ENCODE results near the gene TMEM205. TPM values are rescaled to one million over a fixed set of nuclear protein-coding genes. Genes with fewer than 3 reads are reported as not detected.
A peak's percentile ranks its signal among the peaks of the same experiment; 100 is the strongest.
"Not testable (repeated sequence)": the region's sequence is repeated elsewhere in the genome, so short reads cannot be mapped to it uniquely, and the experiment has no call there.

Gene TMEM205
- total RNA-seq, 5 donors from 2014 or later (not counting 1 experiment from before 2014, with no cell fraction given), result 15.6 to 32.9 (median 27.0) TPM

- no peaks in the 10 kb centered on the region for H3K36me3 Mint-ChIP-seq
- H3K4me3 Mint-ChIP-seq, result peak overlapping the region in 1 of 3 donors; percentile 86
- CTCF ChIA-PET, result interaction anchor here (0.5 to 1.4 kb wide), 4 partner anchors 9 to 162 kb away, joined by 3 to 8 read pairs (median 4); partner anchors contain the start of gene SWSAP1 (in 1 of the 2)
- H3K9me3 Mint-ChIP-seq, result no peaks in the 10 kb centered on the region
- Histone ChIP-seq H3K9me3 (no peaks in the 10 kb centered on the region), H3K36me3 (ENCODE audit: control insufficient read depth in 2 of 2, extremely low read depth in 1 of 2, insufficient read depth in 1 of 2, low read length in 1 of 2) (no peaks in the 10 kb centered on the region), H3K27me3 (replicated peaks in 1 of 2; ENCODE audit: control insufficient read depth in 2 of 2, extremely low read depth in 1 of 2, insufficient read depth in 2 of 2, low read length in 1 of 2) (peaks cover 0 to 42% of the 10 kb centered on the region in 2 experiments), H3K27ac (ENCODE audit: low read length) (no peak overlapping the region), H3K4me1 (ENCODE audit: control insufficient read depth in 1 of 2, extremely low read depth in 1 of 2, insufficient read depth in 2 of 2, low read length in 2 of 2) (peaks cover 3 to 58% of the 10 kb centered on the region in 2 experiments), H3K4me3 (ENCODE audit: control insufficient read depth in 1 of 2, extremely low read depth in 1 of 2, low read length in 1 of 2) (no peak overlapping the region)
- H3K27me3 Mint-ChIP-seq, result peaks cover 0 to 17% of the 10 kb centered on the region in 2 donors
- peaks cover 36 to 43% (median 38%) of the 10 kb centered on the region in 3 donors for H3K4me1 Mint-ChIP-seq
- 8% methylated on average over 8 of the region's 9 CpGs for WGBS (ENCODE audit: insufficient coverage)
- ATAC-seq (replicated peaks in 1 of 4), result no peak
- DNase-seq, result no peak
- POLR2A ChIA-PET, result no interaction called here
- H3K27ac Mint-ChIP-seq, result no peak overlapping the region
Measured at GRCh38 chr19:11383706-11384048, 37.6 kb upstream of the TMEM205 start.

- Mint-ChIP-seq H3K4me1 (peaks cover 36 to 47% (median 42%) of the 10 kb centered on the region in 3 donors), H3K36me3 (no peaks in the 10 kb centered on the region), H3K27ac (no peak overlapping the region), H3K9me3 (no peaks in the 10 kb centered on the region), H3K27me3 (peaks cover 0 to 17% of the 10 kb centered on the region in 2 donors), H3K4me3 (peak overlapping the region; percentile 47 to 86 (median 51))
- POLR2A ChIA-PET, result interaction anchor here in 1 of 2 donors (0.7 kb wide), 1 partner anchor 45 kb away, joined by 11 read pairs; no protein-coding TSS in a partner anchor
- H3K27me3 ChIP-seq (replicated peaks in 1 of 2; ENCODE audit: control insufficient read depth in 2 of 2, extremely low read depth in 1 of 2, insufficient read depth in 2 of 2, low read length in 1 of 2), result peaks cover 0 to 38% of the 10 kb centered on the region in 2 experiments
- peaks cover 3 to 61% of the 10 kb centered on the region in 2 experiments for H3K4me1 ChIP-seq (ENCODE audit: control insufficient read depth in 1 of 2, extremely low read depth in 1 of 2, insufficient read depth in 2 of 2, low read length in 2 of 2)
- no peaks in the 10 kb centered on the region for H3K9me3 ChIP-seq
- 1% methylated on average over 41 of the region's 65 CpGs for WGBS (ENCODE audit: insufficient coverage)
- ATAC-seq (replicated peaks in 1 of 4), result no peak
- H3K36me3 ChIP-seq (ENCODE audit: control insufficient read depth in 2 of 2, extremely low read depth in 1 of 2, insufficient read depth in 1 of 2, low read length in 1 of 2), result peaks cover 0 to 4% of the 10 kb centered on the region in 2 donors
- H3K4me3 ChIP-seq (ENCODE audit: control insufficient read depth in 1 of 2, extremely low read depth in 1 of 2, low read length in 1 of 2), result peak overlapping the region; percentile 32 to 38
- peak in 17 of 35 experiments; percentile 3 to 58 (median 25) for DNase-seq
- no peak overlapping the region for H3K27ac ChIP-seq (ENCODE audit: low read length)
- CTCF ChIA-PET, result interaction anchor here (0.6 to 1.4 kb wide), 8 partner anchors 8 to 1098 kb away, joined by 3 to 8 read pairs (median 4); partner anchors contain the start of genes SWSAP1 (in 1 of the 2) and TMEM205 (in 1 of the 2)
Measured at GRCh38 chr19:11382898-11383705, 37.0 kb upstream of the TMEM205 start.

DNA sequence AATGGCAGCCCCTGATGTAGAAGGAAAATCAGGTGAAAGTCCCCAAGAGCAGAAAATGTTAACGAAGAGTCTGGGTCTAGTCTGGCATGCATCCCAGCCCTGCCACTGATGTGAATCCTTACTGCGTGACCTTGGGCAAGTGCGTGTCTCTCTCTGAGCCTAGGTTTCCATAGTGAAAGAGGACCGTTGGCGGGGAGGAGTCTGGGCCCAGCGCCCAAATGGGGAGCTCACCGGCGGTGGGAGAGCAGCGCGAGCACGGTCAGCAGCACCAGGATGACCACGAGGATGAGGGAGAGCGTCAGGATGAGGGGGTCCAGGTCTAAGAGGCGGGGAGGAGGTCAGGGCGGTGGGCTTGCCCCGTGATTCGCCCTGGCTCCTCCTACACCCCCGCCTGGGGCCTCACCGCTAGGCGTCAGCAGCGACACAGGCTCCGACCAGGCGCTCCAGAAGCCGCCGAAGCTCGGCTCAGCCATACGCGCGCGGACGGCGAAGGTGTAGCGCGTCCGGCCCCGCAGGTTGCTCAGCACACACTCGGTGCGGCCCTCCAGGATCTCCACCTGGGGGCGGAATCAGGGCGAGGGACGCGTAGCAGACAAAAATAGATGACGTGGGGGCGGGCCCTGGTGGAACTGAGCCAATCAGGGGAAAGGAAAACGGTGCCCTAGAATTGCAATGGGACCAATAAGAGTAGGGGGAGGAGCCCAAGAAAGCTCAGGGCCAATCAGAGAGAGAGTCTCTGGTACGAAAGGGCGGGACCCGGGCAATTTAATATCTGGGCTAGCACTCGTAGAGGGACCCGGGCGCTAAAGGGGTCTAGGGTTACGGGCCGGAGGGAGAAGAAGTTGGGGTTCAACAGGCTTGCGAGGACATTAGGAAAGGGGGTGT, 34.8 kb upstream of the TMEM205 start:
- peaks cover 45 to 56% (median 51%) of the 10 kb centered on the region in 3 donors for H3K4me1 Mint-ChIP-seq
- H3K4me3 ChIP-seq (ENCODE audit: control insufficient read depth in 1 of 2, extremely low read depth in 1 of 2, low read length in 1 of 2), result peak overlapping the region; percentile 49 to 62
- ChIA-PET CTCF (interaction anchor here (0.5 to 2.4 kb wide), 18 partner anchors 9 to 1546 kb away, joined by 3 to 26 read pairs (median 3); partner anchors contain the start of genes CCDC159 (in 1 of the 2), ECSIT (in 1 of the 2), ELOF1 (in 1 of the 2) and ODAD3 (in 1 of the 2)), POLR2A (interaction anchor here (0.5 to 1.0 kb wide), 6 partner anchors 12 to 648 kb away, joined by 3 to 10 read pairs (median 4); partner anchors contain the start of genes CCDC159 (in 1 of the 2), ODAD3 (in 1 of the 2), PRKCSH (in 1 of the 2) and TMEM205 (in 1 of the 2))
- peak overlapping the region; percentile 86 to 92 (median 90) for H3K4me3 Mint-ChIP-seq
- H3K9me3 ChIP-seq, result no peaks in the 10 kb centered on the region
- WGBS (ENCODE audit: insufficient coverage), result 1% methylated on average over 54 of the region's 54 CpGs
- peak overlapping the region; percentile 91 for H3K27ac ChIP-seq (ENCODE audit: low read length)
- peaks cover 5% of the 10 kb centered on the region for H3K36me3 Mint-ChIP-seq
- peaks cover 0 to 14% of the 10 kb centered on the region in 2 donors for H3K36me3 ChIP-seq (ENCODE audit: control insufficient read depth in 2 of 2, extremely low read depth in 1 of 2, insufficient read depth in 1 of 2, low read length in 1 of 2)
- DNase-seq (peak; percentile 94 to 99 (median 98)), ATAC-seq (replicated peaks in 1 of 4) (peak; percentile 86 to 91 (median 90))
- H3K27ac Mint-ChIP-seq, result peak overlapping the region; percentile 98
- H3K9me3 Mint-ChIP-seq, result no peaks in the 10 kb centered on the region
- peaks cover 0 to 17% of the 10 kb centered on the region in 2 donors for H3K27me3 Mint-ChIP-seq
- peaks cover 0 to 35% of the 10 kb centered on the region in 2 experiments for H3K27me3 ChIP-seq (replicated peaks in 1 of 2; ENCODE audit: control insufficient read depth in 2 of 2, extremely low read depth in 1 of 2, insufficient read depth in 2 of 2, low read length in 1 of 2)
- peaks cover 7 to 65% of the 10 kb centered on the region in 2 experiments for H3K4me1 ChIP-seq (ENCODE audit: control insufficient read depth in 1 of 2, extremely low read depth in 1 of 2, insufficient read depth in 2 of 2, low read length in 2 of 2)

GRCh38 chr19:11379857-11380350, 33.8 kb upstream of the TMEM205 start:
- POLR2A ChIA-PET, result interaction anchor here in 1 of 2 donors (0.5 kb wide), 1 partner anchor 35 kb away, joined by 9 read pairs; no protein-coding TSS in a partner anchor
- H3K36me3 ChIP-seq (ENCODE audit: control insufficient read depth in 2 of 2, extremely low read depth in 1 of 2, insufficient read depth in 1 of 2, low read length in 1 of 2), result peaks cover 0 to 14% of the 10 kb centered on the region in 2 donors
- no peak overlapping the region for H3K4me3 ChIP-seq (ENCODE audit: control insufficient read depth in 1 of 2, extremely low read depth in 1 of 2, low read length in 1 of 2)
- no peak for ATAC-seq (replicated peaks in 1 of 4)
- H3K4me1 Mint-ChIP-seq, result peaks cover 51 to 62% (median 56%) of the 10 kb centered on the region in 3 donors
- H3K27ac Mint-ChIP-seq, result peak overlapping the region; percentile 98
- peaks cover 10 to 75% of the 10 kb centered on the region in 2 experiments for H3K4me1 ChIP-seq (ENCODE audit: control insufficient read depth in 1 of 2, extremely low read depth in 1 of 2, insufficient read depth in 2 of 2, low read length in 2 of 2)
- peak overlapping the region; percentile 91 for H3K27ac ChIP-seq (ENCODE audit: low read length)
- peaks cover 0 to 17% of the 10 kb centered on the region in 2 donors for H3K27me3 Mint-ChIP-seq
- no peak for DNase-seq
- CTCF ChIA-PET, result interaction anchor here (0.7 to 2.4 kb wide), 3 partner anchors 27 to 103 kb away, joined by 3 to 26 read pairs (median 14); no protein-coding TSS in a partner anchor
- H3K36me3 Mint-ChIP-seq, result peaks cover 5% of the 10 kb centered on the region
- 95% methylated on average over 6 of the region's 7 CpGs for WGBS (ENCODE audit: insufficient coverage)
- peak overlapping the region; percentile 86 to 92 (median 90) for H3K4me3 Mint-ChIP-seq
- no peaks in the 10 kb centered on the region for H3K9me3 ChIP-seq
- H3K9me3 Mint-ChIP-seq, result no peaks in the 10 kb centered on the region
- peaks cover 0 to 33% of the 10 kb centered on the region in 2 experiments for H3K27me3 ChIP-seq (replicated peaks in 1 of 2; ENCODE audit: control insufficient read depth in 2 of 2, extremely low read depth in 1 of 2, insufficient read depth in 2 of 2, low read length in 1 of 2)

- H3K27ac Mint-ChIP-seq; H3K27ac ChIP-seq (ENCODE audit: low read length); ATAC-seq (replicated peaks in 1 of 4); DNase-seq; CTCF ChIA-PET; H3K9me3 ChIP-seq; H3K36me3 Mint-ChIP-seq; POLR2A ChIA-PET; H3K4me3 ChIP-seq (ENCODE audit: control insufficient read depth in 1 of 2, extremely low read depth in 1 of 2, low read length in 1 of 2); H3K9me3 Mint-ChIP-seq: not testable (repeated sequence)
- Histone ChIP-seq H3K36me3 (ENCODE audit: control insufficient read depth in 2 of 2, extremely low read depth in 1 of 2, insufficient read depth in 1 of 2, low read length in 1 of 2) (peaks cover 0 to 14% of the 10 kb centered on the region in 2 donors), H3K27me3 (replicated peaks in 1 of 2; ENCODE audit: control insufficient read depth in 2 of 2, extremely low read depth in 1 of 2, insufficient read depth in 2 of 2, low read length in 1 of 2) (peaks cover 0 to 31% of the 10 kb centered on the region in 2 experiments), H3K4me1 (ENCODE audit: control insufficient read depth in 1 of 2, extremely low read depth in 1 of 2, insufficient read depth in 2 of 2, low read length in 2 of 2) (peaks cover 10 to 75% of the 10 kb centered on the region in 2 experiments)
- Mint-ChIP-seq H3K4me1 (peaks cover 51 to 57% (median 56%) of the 10 kb centered on the region in 3 donors), H3K27me3 (peaks cover 0 to 16% of the 10 kb centered on the region in 2 donors), H3K4me3 (peak overlapping the region in 1 of 3 donors; percentile 86)
- 89% methylated on average over 5 of the region's 14 CpGs for WGBS (ENCODE audit: insufficient coverage)
Measured at GRCh38 chr19:11379269-11379845, 33.3 kb upstream of the TMEM205 start.
